Gastrocnemius medialis (tissue), 4 donors: ENCODE measurements around the gene NAV3. TPM values are rescaled to one million over a fixed set of nuclear protein-coding genes. Genes with fewer than 3 reads are reported as not detected.

Source experiments
- ATAC-seq, 2 donors: fragments of 150-250 bp; one replicate each; pipeline ENCODE4 v1.9.1; 2016
- DNase-seq, 2 donors: peaks; one replicate each; pipeline ENCODE4 v3.0.0-alpha.2; 2019
- H3K27ac ChIP-seq, 4 donors: fragments of 200-600 bp; sonication (generic); 1 replicate in 1 of 4; 2 replicates in 3 of 4; pipeline ENCODE4 v1.5.1; 2016 to 2018; ENCODE audit warnings: mild to moderate bottlenecking in 2 of 4, moderate library complexity in 1 of 4
- H3K27me3 ChIP-seq, 3 donors: fragments of 200-600 bp; sonication (generic) in 2 of 3; 1 replicate in 1 of 3; 2 replicates in 2 of 3; pipeline versions ENCODE4 v1.5.1 to v1.6.0; 2016 to 2019; ENCODE audit warnings: mild to moderate bottlenecking in 1 of 3, moderate library complexity in 1 of 3
- H3K36me3 ChIP-seq, 2 donors: fragments of 200-600 bp; sonication (generic) in 1 of 2; one replicate each; pipeline ENCODE4 v1.5.1; 2017 to 2018
- H3K4me1 ChIP-seq, 2 donors: fragments of 200-600 bp; sonication (generic) in 1 of 2; one replicate each; pipeline ENCODE4 v1.5.1; 2016 to 2017; ENCODE audit warnings: mild to moderate bottlenecking in 2 of 2
- H3K4me3 ChIP-seq, 4 donors: fragments of 200-600 bp; sonication (generic) in 3 of 4; 1 replicate in 1 of 4; 2 replicates in 3 of 4; pipeline ENCODE4 v1.5.1; 2016 to 2019; ENCODE audit warnings: mild to moderate bottlenecking in 2 of 4
- H3K9me3 ChIP-seq, 3 donors: fragments of 200-600 bp; sonication (generic) in 2 of 3; 1 replicate in 1 of 3; 2 replicates in 2 of 3; pipeline ENCODE4 v1.5.1; 2016 to 2019
- CTCF ChIP-seq, 5 experiments: fragments of 450-650 bp in 3 of 5; fragments of 200-600 bp in 2 of 5; sonication (generic) in 2 of 5; IDR thresholded peaks in 4 of 5; conservative IDR thresholded peaks in 1 of 5; 1 replicate in 4 of 5; 2 replicates in 1 of 5; pipeline ENCODE4 v1.5.1; 2016 to 2019; ENCODE audit warnings: antibody characterized with exemption in 5 of 5, mild to moderate bottlenecking in 3 of 5, moderate library complexity in 3 of 5
- POLR2A ChIP-seq, 2 donors: fragments of 450-650 bp; IDR thresholded peaks; one replicate each; pipeline ENCODE4 v1.6.1; 2017; ENCODE audit warnings: antibody characterized with exemption in 2 of 2, mild to moderate bottlenecking in 2 of 2, moderate library complexity in 2 of 2
- in situ Hi-C, 4 donors: fragments of 200-750 bp; cut with MboI; loops; one replicate each; pipeline versions ENCODE4 v1.15.0 to v1.8.0; 2017; ENCODE audit warnings: low sequenced_read_pairs in 4 of 4
- intact Hi-C: fragments of 100-400 bp; cut with DNase I; formaldehyde crosslinking; loops from one replicate; pipeline ENCODE4 v1.15.1; 2023; ENCODE audit warnings: low total_unique reads
- total RNA-seq, 4 donors: library from RNA; depleted of rRNA; stranded (reverse); fragments of >200 nt; gene quantifications; one replicate each; pipeline versions ENCODE4 v1.1.0 to v1.2.3, GENCODE V29; 2016

NAV3 gene
- total RNA-seq, 4 donors from 2014 or later = 0.87 to 2.5 (median 2.0) TPM

- H3K36me3 ChIP-seq = no peaks in the 10 kb centered on the region
- TF ChIP-seq CTCF (IDR thresholded peaks at IDR 0.05 in 4 of 5, conservative IDR thresholded peaks at IDR 0.05 in 1 of 5) (no peak), POLR2A (IDR thresholded peaks at IDR 0.05) (no peak)
- H3K27me3 ChIP-seq = no peaks in the 10 kb centered on the region
- no peaks in the 10 kb centered on the region for H3K9me3 ChIP-seq
- DNase-seq (no peak), ATAC-seq (no peak)
- H3K4me1 ChIP-seq = no peaks in the 10 kb centered on the region
- H3K4me3 ChIP-seq = no peak overlapping the region
- in situ Hi-C loops (no loop called here), intact Hi-C loops (no loop called here)
- no peak overlapping the region for H3K27ac ChIP-seq
Measured at GRCh38 chr12:78192979-78193378, 362.3 kb downstream of the NAV3 start.

GRCh38 chr12:78194448-78194847, 363.8 kb downstream of the NAV3 start:
- intact Hi-C loops (no loop called here), in situ Hi-C loops (no loop called here)
- no peaks in the 10 kb centered on the region for H3K4me1 ChIP-seq
- ATAC-seq (no peak), DNase-seq (no peak)
- H3K9me3 ChIP-seq = no peaks in the 10 kb centered on the region
- no peak overlapping the region for H3K4me3 ChIP-seq
- TF ChIP-seq CTCF (IDR thresholded peaks at IDR 0.05 in 4 of 5, conservative IDR thresholded peaks at IDR 0.05 in 1 of 5) (no peak), POLR2A (IDR thresholded peaks at IDR 0.05) (no peak)
- H3K27me3 ChIP-seq = no peaks in the 10 kb centered on the region
- no peak overlapping the region for H3K27ac ChIP-seq
- H3K36me3 ChIP-seq = no peaks in the 10 kb centered on the region

GRCh38 chr12:78198896-78199295, 368.2 kb downstream of the NAV3 start:
- intact Hi-C loops = no loop called here
- Histone ChIP-seq H3K9me3 (no peaks in the 10 kb centered on the region), H3K36me3 (no peaks in the 10 kb centered on the region), H3K27ac (no peak overlapping the region), H3K27me3 (no peaks in the 10 kb centered on the region), H3K4me1 (no peaks in the 10 kb centered on the region), H3K4me3 (no peak overlapping the region)
- ATAC-seq (no peak), DNase-seq (no peak)
- in situ Hi-C loops = no loop called here
- TF ChIP-seq CTCF (IDR thresholded peaks at IDR 0.05 in 4 of 5, conservative IDR thresholded peaks at IDR 0.05 in 1 of 5) = no peak
- TF ChIP-seq POLR2A (IDR thresholded peaks at IDR 0.05) = no peak

- Histone ChIP-seq H3K27ac (no peak overlapping the region), H3K36me3 (no peaks in the 10 kb centered on the region), H3K9me3 (no peaks in the 10 kb centered on the region), H3K4me1 (no peaks in the 10 kb centered on the region), H3K4me3 (no peak overlapping the region), H3K27me3 (no peaks in the 10 kb centered on the region)
- no peak for TF ChIP-seq CTCF (IDR thresholded peaks at IDR 0.05 in 4 of 5, conservative IDR thresholded peaks at IDR 0.05 in 1 of 5)
- no peak for TF ChIP-seq POLR2A (IDR thresholded peaks at IDR 0.05)
- intact Hi-C loops (no loop called here), in situ Hi-C loops (no loop called here)
- DNase-seq (no peak), ATAC-seq (no peak)
Measured at GRCh38 chr12:78199926-78200325, 369.2 kb downstream of the NAV3 start.

DNA sequence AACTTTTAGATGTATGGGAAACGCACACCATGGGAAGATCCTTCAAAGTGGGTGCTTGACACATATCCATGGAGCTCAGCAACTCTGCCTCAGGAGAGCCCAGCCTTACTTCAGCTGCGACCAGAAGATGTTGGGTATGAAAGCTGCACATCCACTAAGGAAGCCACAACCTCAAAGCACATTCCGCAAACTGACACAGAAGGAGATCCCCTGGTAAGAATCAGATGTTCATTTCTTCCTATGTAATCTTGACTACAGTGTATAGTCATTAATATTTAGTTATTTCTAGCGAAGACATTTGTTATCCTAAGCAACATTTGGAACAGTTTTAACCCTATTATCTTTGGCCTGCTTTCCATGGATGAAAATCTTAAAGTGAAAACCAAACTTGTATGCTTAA, 374.2 kb downstream of the NAV3 start:
- in situ Hi-C loops = no loop called here
- ATAC-seq (no peak), DNase-seq (no peak)
- Histone ChIP-seq H3K36me3 (no peaks in the 10 kb centered on the region), H3K9me3 (no peaks in the 10 kb centered on the region), H3K4me3 (no peak overlapping the region), H3K4me1 (no peaks in the 10 kb centered on the region), H3K27ac (no peak overlapping the region), H3K27me3 (no peaks in the 10 kb centered on the region)
- intact Hi-C loops = no loop called here
- TF ChIP-seq POLR2A (IDR thresholded peaks at IDR 0.05) (no peak), CTCF (IDR thresholded peaks at IDR 0.05 in 4 of 5, conservative IDR thresholded peaks at IDR 0.05 in 1 of 5) (no peak)
